GM21529 (cell line): ENCODE measurements around the gene VASN.

ENCODE experiments used
- ATAC-seq: cut with Tn5 transposase; IDR thresholded peaks from one replicate; pipeline ENCODE4 v1.9.1; 2021; ENCODE audit not compliant: unreplicated experiment

VASN gene

DNA sequence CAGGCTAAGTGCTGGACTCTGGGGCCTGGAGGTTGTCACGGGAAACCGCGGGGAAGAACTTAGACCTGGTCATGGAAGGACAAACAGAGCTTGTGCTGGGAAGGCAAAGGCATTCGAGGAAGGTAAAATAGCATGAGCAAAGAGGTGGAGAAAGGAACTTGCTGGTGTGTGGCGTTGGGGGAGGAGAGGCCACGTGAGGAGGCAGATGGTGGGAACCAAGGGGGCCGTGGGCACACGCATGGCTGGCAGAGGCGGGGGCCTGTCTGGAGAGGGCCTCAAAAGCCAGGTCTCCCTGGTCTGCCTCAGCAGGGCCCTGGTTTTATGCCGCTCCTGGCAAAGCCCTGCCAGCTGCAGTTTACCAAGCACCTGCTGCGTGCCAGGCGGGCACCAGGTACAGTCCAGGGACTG is 29.4 kb downstream of the VASN start:
- no peak for ATAC-seq

DNA sequence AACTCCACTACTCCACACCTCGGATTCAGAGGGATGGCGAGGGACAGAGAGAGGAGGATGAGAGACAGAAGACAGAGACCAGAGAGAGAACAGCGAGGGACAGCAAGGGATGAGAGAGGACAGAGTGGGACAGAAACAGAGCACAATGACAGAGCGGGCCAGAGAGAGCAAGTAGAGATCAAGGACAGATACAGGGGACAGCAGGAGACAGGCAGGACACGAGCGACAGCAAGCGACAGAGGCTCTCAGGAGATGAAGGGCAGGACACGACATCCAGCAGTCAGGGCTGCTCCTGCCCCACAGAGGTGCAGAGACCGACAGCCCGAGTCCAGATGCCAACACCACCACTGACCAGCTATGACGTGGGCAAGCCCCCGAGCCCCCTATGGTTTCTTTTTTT is 29.9 kb downstream of the VASN start:
- no peak for ATAC-seq

DNA sequence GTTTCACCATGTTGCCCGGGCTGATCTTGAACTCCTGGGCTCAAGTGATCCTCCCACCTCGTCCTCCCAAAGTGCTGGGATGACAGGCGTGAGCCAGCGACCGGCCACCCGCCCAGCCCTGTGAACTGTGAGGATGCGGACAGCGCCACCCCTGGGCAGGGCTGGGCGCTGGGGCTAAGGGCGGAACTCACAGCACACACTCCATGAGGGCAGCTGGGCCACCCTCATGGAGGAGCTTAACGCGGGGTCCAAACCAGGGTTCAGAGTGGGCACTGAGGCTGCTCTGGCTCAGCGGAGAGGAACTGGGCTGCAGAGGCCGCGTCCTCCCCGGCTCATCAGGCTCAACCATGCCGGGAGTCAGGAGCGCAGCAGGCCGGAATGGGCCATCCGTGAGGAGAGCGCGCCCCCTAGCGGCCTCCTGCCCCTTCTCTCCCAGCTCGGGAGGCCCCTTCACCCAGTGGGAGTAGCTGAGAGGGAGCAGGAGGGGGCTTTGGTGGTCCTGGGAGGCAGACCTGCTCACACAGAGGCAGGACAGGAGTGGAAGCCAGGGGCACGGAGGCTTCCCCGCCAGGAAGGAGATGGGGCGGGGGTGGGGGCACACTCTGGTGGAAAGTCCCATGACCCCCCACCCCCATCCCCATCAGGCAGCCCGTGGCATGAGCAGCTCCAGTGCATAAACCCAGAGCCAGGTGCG is 30.9 kb downstream of the VASN start:
- no peak for ATAC-seq

DNA sequence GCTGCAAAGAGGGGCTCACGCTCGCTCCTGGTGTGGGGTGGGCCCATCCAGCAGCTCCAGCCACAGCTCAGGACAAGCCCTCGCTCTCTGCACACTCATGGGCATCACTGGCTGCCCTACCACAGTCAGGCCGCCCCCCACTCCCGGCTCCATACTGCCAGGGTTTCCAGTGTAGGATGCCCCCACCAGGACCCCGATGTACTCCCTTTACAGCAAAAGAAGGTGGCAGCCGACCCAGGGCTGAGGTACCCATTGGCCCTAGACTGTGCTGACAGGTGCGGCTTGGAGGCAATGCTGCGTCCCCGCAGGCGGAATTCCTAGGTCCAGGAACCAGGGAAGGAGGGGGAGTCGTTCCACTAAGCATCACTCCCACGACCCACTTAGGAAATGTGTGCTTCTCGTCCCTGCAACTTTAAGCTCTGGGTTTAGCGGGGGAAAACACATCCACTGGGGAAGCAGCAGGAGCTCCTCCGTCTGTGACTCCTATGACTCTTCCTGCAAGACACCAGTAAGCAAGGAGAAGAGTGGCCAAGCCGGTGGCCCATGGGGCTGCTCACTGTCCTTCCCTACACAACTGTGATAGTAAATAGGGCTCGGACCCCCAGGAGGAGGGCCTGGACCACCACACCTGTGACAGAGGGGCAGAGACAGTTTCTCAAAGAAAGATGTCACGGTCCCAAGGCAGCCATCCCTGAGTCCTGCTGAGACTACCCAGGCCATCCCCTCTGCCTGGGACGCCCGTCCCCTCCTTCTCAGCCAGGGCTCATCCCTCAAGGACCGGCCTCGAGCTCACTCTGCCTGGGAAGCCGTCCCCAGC is 31.7 kb downstream of the VASN start:
- ATAC-seq, result no peak

DNA sequence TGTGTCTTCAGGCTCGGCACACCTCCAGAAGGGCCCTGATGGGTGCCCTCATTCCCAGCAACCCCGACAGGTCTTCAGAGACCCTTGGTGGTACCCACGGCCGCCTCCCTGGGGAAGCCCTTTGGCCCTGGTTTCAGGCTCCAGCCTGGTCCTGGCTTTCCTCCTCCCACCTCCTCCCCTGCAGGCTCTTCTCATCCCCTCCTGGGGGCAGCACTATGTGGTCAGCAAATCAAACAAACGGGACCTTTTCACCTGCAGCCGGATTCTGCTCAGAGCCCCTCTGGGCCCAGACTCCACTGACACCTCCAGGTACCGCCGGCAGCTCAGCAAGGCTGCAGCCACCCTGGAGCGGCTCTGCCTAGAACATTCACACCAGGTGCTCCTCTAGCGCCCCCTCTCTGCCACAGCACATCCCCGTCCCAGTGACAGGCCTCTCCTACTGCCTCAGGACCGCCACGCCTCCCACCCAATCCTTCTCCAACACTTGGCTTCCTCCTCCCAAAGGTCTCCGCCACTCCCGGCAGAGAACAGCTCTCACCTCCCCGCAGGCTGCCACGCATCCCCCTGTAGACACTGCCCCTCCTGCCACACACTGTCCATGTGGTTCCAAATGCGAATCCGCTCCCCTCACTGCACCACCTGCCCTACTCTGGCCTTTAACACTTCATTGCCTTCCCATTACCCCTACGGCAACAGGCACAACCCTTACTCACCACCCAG is 32.8 kb downstream of the VASN start:
- ATAC-seq, result no peak

DNA sequence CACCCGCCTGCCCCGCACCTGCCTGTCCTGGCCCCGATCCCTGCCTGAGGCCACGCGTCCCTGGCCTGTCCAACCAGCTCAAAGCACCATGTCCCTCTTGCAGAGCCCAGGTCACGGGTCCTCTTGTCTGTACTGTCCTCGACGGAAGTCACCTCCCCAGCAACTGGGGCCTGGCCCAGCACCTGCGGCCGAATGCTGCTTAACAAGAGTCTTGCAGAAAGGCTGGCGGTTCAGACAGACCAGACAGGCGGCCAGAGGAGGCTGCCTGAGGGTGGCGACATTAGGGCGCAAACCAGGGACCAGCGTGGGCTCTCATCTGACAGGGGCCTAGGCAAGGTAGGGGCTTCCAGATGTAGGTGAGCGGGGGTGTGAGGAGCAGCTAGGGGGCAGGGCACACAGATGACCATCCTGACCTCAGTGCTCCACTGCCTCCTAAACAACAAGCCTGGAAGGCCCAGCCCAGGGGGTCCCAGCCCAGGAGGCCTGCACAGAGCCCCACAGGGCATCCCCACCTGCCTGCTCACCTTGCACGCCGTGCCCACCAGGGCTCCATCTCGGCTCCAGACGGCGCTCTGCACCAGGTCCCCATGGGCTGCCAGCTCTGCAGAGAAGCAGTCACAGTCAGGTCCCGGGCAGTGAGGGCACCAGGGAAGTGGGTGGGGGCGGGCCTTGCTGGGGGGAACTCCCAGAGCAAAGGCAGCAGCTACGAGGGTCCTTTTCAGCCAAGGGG is 33.5 kb downstream of the VASN start:
- no peak for ATAC-seq

DNA sequence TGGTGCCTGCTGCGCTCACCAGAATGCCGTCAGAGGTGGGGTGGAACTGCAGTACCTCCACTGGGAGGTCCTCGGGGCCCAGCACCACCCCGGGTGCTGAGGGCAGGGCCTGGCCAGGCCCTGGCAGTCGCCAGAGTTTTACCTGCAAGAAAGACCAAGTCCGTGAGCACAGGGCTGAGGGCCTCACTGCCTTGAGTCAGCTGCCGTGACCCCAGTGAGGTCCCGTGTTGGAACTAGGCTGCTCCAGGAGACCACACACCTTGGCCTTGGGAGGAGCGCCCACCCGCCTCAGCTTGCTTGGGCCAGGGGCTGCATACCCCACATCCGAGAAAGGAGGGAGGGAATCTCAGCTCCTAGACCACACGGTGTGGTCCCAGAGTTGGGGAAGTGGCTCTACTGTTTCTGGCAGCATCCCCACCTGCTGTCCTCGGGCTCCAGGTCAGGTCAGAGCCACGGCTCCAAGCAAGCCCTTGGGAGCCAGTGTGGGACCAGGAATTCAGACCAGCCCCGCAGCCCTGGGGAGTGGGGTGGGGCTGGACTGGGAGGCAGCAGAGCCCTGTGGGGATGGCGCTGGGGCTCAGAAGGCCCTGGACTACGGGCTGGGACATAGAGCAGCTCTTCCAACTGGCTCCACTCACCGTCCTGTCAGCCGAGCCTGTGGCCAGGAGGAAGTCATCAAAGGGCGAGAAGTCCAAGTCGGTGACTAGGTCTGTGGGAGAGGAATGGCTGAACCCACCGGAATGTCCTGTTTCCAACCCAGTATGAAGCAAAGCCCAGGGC is 36.1 kb downstream of the VASN start:
- ATAC-seq, result no peak

DNA sequence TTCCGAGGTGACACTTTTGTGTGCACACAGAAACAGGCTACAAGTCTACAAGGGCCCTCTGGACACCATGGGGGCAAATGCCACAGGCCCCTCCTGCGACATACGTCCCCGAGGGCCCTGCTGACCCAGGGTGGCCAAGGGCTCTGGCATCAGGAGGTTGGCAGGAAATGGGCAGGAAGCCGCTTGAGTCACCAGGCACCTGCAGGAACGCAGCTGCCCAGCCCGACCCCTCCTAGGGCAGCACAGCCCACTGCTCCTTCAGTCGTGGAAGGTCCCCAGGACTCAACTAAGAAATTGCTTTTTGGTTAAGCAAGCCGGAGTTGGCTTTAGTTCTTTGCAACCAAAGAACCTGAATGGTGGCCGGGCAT is 36.7 kb downstream of the VASN start:
- ATAC-seq, result no peak

DNA sequence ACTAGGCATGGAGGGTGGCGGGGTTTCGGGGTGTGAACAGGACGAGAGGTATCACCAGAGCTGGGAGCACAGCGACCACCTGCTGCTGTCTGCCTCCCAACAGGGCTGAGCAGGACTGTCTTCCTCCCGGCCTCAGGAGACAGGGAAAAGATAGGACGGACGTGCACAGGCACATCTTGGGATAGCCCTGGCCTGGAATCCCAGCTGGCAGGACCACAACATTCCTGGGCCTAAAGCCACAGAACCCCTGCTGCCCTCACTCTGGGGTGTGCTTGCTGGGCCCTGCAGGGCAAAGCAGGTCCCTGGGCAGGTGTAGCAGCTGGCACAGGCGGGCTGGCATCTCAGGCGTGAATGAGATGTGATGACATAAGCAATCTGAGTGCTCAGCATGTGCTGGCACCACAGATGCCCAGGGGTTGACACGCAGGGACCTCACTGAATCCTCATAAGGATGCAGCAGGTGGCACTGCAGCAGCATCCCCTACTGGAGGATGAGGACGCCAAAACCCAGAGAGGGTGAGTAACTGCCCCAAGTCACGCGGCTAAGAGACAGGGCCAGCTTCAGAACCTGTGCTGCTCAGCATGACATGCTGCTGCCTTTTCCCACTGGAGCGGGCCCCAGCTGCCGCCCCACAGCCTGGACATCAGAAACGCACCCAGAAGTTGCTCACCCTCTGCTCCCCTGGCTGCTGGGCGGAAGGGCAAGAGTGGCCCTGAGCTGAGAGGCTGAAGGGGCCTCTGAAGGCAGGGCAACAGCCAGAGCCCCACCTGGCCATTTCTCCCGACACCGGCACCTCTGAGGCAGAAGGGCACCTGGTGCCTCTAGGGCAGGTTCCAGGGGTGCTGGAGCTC is 37.7 kb downstream of the VASN start:
- ATAC-seq, result no peak

DNA sequence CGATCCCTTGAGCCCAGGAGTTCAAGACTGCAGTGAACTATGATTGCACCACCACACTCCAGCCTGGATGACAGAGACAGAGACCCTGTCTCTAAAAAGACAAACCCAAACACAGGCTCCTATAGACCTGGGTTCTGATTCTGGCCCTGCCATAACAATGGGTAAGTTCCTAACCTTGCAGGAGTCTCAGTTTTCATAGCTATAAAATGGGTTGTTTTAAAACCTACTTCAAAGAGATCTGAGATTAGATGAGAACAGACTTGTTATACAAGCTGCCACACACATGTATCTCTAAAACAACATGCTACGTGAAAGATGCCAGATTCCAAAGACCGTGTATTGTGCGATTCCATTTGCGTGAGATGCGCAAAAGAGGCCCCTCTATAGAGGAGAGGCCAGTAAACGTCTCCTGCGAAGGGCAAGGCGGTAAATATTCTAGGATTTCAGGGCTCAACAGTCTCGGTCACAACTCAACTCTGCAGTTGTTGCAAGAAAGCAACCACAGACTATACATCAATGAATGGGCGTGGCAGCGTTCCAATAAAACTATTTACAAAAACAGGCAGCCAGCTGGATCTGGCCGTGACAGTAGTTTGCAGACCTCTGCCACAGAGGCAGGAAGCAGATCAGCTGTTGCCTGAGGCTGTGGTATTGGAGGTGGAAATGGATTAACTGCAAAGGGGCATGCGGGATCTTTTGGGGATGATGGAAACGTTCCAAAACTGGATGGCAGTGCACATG is 38.9 kb downstream of the VASN start:
- no peak for ATAC-seq

DNA sequence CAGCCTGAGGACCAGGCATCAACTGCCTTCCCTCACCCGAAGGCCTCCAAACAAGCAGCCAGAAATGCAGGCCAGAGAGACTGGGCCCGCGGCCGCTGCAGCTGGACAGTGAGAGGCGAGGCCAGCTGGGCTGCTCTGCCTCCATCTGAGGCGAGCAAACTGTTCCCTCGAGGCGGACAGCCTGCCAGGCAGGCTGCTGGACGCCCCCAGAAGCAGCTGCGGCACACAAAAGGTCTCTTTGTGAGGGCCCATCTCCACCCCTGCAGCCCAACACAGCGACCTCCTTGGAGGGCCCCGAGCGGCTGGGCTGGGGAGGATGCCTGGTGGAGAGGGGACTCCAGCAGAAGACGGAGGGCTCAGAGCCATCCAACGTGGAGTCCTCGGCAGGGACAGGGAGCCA is 40.0 kb downstream of the VASN start:
- no peak for ATAC-seq

DNA sequence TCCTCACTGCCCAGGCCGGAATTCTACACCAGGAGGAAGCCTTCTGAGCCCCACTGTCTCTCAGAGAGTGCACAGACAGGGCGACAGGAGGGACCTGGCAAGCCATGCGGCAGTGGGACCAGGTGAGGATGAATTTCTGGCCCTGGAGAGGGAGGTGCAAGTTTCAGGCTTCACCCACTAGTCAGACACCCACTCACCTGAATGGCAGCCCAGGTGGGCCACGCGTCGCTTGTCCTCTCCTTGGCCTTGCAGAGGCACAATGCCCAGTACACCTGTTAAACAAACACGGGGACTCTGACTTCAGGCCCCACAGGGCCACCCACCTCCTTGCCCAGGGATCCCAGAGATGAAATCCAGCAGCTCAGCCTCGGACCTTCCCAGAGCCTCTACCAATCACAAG is 40.5 kb downstream of the VASN start:
- no peak for ATAC-seq

DNA sequence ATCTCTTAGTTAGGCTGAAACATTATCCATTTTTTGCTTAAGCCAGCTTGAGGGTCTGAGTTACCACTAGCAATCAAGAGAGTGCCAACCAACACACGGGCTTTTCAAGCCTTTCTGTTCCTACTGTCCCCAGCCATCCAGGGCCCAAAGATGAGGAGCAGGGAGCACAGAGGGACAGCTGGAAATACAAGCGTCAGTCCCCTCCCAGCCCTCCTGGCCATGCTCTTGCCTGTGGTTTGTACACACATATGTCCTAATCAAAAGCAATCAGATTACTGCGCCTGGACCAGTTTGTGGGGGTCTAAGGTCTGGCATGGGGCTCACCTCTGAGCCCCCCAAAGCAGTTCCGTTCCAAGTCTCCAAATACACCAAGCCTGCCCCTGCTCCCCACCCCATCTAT is 41.2 kb downstream of the VASN start:
- no peak for ATAC-seq

DNA sequence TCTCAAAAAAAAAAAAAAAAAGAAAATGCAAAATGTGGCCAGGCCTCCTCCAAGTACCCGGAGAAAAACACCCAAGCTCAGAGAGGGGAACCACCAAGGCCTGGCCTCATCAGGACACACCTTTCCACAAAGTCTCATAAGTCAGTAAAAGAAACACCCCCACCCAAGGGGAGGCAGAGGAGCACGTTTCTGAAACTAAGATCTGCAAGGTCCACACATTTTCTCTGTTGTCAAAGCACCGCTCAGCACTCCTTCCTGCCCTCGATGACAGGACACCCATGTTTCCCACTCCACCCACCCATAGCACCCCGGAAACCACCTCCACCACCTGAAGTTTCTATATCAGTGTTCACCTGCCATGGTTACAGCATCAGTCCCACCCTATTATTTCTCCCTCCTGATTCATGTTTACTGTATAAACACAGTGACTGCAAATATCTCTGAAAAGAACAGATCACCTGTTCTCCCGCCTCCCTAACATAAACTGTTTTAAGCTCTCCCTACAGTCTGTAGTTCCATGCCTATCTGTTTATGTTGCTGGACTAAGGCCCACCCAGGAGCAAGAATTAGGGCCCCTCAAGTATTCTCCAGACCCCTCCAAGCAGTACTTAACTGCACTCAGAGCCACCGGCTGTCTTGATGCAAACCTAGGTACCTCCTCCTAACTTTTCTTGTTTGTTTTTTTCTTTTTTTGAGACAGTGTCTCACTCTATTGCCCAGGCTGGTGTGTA is 42.7 kb downstream of the VASN start:
- ATAC-seq, result peak; percentile 67

DNA sequence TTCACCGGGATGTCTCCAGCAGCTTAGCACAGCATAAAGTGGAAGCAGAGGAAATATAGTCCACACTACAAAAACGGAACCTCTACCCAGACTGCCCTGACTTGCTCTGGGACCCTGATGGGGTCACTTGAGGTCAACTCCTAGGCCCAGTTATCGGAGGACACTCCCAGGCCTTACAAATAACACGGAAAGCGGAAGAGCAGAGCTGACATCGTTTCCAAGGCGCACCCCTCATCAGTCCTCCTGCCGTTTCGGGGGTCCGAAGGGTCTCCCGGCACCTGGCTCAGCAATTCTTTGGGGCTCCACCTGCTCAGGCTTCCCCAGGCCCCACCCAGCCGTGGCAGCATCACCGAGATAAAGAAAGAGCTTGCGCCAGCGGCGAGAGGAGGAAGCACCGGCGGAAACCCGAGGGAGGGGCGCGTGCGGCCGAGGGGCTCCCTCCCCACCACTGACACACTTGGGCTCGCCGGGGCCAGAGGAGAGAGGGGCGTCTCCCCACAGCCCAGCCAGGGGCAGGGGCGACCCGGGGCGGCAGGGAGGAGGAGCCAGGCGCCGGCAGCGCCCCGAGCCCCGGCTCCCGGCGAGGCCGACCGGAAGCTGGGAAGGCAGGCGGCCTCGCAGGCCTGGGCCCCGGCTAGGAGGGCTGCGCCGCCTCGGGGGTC is 44.0 kb downstream of the VASN start:
- ATAC-seq, result no peak

DNA sequence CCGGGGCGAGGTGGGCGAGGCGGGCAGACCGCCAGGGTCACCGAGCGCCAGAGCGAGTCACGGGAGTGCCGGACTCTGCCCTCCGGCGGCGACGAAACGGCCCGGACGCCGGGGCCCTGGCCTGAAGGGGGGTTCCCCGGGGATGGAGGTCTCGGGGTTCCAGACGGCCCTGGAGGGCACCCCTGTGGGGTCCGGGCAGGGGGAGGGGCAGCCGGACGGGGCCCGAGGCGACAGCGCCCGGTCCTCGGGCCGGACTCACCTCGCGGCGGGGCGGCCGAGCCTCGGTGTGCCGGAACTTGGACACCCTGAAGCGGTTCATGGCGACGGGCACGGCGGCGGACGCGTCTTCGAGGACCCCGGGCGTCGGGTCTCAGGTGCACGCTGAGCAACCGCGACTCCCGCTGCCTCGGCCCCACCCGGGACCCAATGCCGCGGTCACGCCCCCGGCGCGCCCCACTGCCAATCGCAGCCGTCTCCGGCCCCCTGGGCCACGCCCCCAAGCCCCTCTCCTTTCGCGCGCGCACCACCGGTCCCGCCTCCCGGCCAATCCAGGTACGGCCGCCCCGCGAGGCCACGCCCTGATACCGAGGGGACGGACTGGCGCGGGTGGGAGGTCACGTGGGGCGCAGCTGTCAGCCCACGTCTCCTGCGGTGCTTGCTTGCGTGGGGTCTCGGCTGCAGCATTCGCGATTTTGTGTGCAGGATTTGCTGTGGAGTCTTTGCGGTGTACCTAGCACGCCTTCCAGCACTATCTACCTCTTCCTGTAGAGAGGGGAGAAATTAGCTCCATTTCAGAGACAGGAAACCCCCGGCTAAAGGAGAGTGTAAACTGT is 44.8 kb downstream of the VASN start, which contains the start of gene CORO7:
Gene CORO7, minus strand, starts transcription at position 397 of the 833 bp plus-strand sequence. Its CDS starts 78 bp downstream, at position 319.
- ATAC-seq, result peak; percentile 58
